NOMO-1 treated with DMSO at 0.1 percent for 48 hours (cell line): ENCODE measurements around the gene KIF5C.
A peak's percentile ranks its signal among the peaks of the same experiment; 100 is the strongest.
"Not testable (repeated sequence)": the region's sequence is repeated elsewhere in the genome, so short reads cannot be mapped to it uniquely, and the experiment has no call there.

Experiments
- DNase-seq: peaks from one replicate; lab custom pipeline; 2025; ENCODE audit not compliant: unreplicated experiment; lab: John Stamatoyannopoulos, UW

Gene KIF5C

GRCh38 chr2:148963461-148963860 is 88.4 kb downstream of the KIF5C start:
- DNase-seq, result no peak

GRCh38 chr2:148965623-148966437 is 90.8 kb downstream of the KIF5C start:
- peak; percentile 98 for DNase-seq

GRCh38 chr2:148966438-148966758 is 91.4 kb downstream of the KIF5C start:
- DNase-seq, result no peak

- DNase-seq, result no peak
Measured at GRCh38 chr2:148967056-148967455, 92.0 kb downstream of the KIF5C start.

- DNase-seq, result no peak
Measured at GRCh38 chr2:148967578-148967977, 92.6 kb downstream of the KIF5C start.

GRCh38 chr2:148968301-148968700 is 93.3 kb downstream of the KIF5C start:
- DNase-seq, result no peak

GRCh38 chr2:148968776-148969319 is 93.8 kb downstream of the KIF5C start:
- DNase-seq, result no peak

GRCh38 chr2:148969659-148970061 is 94.6 kb downstream of the KIF5C start:
- no peak for DNase-seq

GRCh38 chr2:148970385-148970784 is 95.4 kb downstream of the KIF5C start:
- no peak for DNase-seq

- DNase-seq, result peak; percentile 40
Measured at GRCh38 chr2:148971547-148971946, 96.5 kb downstream of the KIF5C start.

GRCh38 chr2:148974095-148974494 is 99.1 kb downstream of the KIF5C start:
- DNase-seq, result no peak

GRCh38 chr2:148978026-148978685 is 103.1 kb downstream of the KIF5C start:
- no peak for DNase-seq

- DNase-seq, result no peak
Measured at GRCh38 chr2:148978706-148979105, 103.7 kb downstream of the KIF5C start.

- no peak for DNase-seq
Measured at GRCh38 chr2:148979164-148979918, 104.3 kb downstream of the KIF5C start.

GRCh38 chr2:148979919-148980277 is 104.9 kb downstream of the KIF5C start:
- no peak for DNase-seq

- not testable (repeated sequence) for DNase-seq
Measured at GRCh38 chr2:148980496-148980895, 105.5 kb downstream of the KIF5C start.

- no peak for DNase-seq
Measured at GRCh38 chr2:148981324-148981723, 106.3 kb downstream of the KIF5C start.

- no peak for DNase-seq
Measured at GRCh38 chr2:148981781-148982180, 106.8 kb downstream of the KIF5C start.

GRCh38 chr2:148982282-148982681 is 107.3 kb downstream of the KIF5C start:
- DNase-seq, result no peak

- DNase-seq, result no peak
Measured at GRCh38 chr2:148983896-148984295, 108.9 kb downstream of the KIF5C start.

GRCh38 chr2:148984449-148984848 is 109.4 kb downstream of the KIF5C start:
- no peak for DNase-seq

- DNase-seq, result peak; percentile 29
Measured at GRCh38 chr2:148987286-148987685, 112.3 kb downstream of the KIF5C start.
